Measurements from ENCODE around the gene ATF7IP2. TPM values are rescaled to one million over a fixed set of nuclear protein-coding genes. Genes with fewer than 3 reads are reported as not detected.
"Not testable (repeated sequence)": the region's sequence is repeated elsewhere in the genome, so short reads cannot be mapped to it uniquely, and the experiment has no call there.

Gene ATF7IP2
- total RNA-seq, 6 donors from 2014 or later = 4.2 to 13.6 (median 10.2) TPM

DNA sequence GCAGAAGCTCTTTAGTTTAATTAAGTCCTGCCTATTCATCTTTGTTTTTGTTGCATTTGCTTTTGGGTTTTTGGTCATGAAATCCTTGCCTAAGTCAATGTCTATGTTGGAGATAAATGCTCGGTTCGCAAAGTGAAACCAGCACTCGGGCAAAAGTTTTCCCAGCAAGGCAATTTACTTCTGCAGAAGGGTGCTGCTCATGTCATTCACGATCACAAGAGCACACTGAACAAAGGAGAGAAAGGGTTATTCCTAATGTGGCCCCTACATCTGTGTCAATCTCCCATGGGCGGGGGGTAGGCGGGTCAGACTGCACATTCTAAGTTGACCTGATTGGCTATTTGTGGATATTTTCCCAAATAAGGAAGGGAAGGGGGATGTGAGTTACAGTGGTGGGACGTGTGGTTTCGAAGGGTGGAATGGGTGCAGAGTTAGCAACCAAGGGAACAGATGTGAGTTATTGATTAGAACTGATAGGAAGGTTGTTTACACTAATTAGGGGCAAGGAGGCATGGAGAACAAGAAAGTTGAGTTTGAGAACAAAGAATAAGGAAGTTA, 23.0 kb downstream of the ATF7IP2 start:
- Histone ChIP-seq H3K27me3 (no peaks in the 10 kb centered on the region), H3K36me3 (no peaks in the 10 kb centered on the region), H3K9me3 (peaks cover 8 to 57% (median 53%) of the 10 kb centered on the region in 4 donors), H3K4me1 (no peaks in the 10 kb centered on the region), H3K4me3 (no peak overlapping the region), H3K27ac (no peak overlapping the region)
- ATAC-seq (ENCODE audit: low FRiP score in 2 of 2) (no peak), DNase-seq (no peak)
- WGBS, 2 donors = 84 to 96% methylated on average over 8 of the region's 8 CpGs
- no peak for TF ChIP-seq POLR2AphosphoS5 (IDR thresholded peaks at IDR 0.05)
- no peak for TF ChIP-seq EP300 (IDR thresholded peaks at IDR 0.05)
- no peak for TF ChIP-seq POLR2A (IDR thresholded peaks at IDR 0.05)
- TF ChIP-seq, protein P1, sequence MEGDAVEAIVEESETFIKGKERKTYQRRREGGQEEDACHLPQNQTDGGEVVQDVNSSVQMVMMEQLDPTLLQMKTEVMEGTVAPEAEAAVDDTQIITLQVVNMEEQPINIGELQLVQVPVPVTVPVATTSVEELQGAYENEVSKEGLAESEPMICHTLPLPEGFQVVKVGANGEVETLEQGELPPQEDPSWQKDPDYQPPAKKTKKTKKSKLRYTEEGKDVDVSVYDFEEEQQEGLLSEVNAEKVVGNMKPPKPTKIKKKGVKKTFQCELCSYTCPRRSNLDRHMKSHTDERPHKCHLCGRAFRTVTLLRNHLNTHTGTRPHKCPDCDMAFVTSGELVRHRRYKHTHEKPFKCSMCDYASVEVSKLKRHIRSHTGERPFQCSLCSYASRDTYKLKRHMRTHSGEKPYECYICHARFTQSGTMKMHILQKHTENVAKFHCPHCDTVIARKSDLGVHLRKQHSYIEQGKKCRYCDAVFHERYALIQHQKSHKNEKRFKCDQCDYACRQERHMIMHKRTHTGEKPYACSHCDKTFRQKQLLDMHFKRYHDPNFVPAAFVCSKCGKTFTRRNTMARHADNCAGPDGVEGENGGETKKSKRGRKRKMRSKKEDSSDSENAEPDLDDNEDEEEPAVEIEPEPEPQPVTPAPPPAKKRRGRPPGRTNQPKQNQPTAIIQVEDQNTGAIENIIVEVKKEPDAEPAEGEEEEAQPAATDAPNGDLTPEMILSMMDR (IDR thresholded peaks at IDR 0.05) = no peak

DNA sequence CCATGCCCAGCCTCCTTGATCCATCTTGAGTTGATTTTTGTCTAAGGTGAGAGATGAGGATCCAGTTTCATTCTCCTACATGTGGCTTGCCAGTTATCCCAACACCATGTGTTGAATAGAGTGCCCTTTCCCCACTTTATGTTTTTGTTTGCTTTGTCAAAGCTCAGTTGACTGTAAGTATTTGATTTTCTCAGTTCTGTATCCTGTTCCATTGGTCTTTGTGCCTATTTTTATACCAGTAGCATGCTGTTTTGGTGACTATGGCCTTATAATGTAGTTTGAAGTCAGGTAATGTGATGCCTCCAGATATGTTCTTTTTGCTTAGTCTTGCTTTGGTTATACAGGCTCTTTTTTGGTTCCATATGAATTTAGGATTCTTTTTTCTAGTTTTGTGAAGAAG, 23.9 kb downstream of the ATF7IP2 start:
- peaks cover 8 to 57% (median 53%) of the 10 kb centered on the region in 4 donors for H3K9me3 ChIP-seq
- DNase-seq = not testable (repeated sequence)

DNA sequence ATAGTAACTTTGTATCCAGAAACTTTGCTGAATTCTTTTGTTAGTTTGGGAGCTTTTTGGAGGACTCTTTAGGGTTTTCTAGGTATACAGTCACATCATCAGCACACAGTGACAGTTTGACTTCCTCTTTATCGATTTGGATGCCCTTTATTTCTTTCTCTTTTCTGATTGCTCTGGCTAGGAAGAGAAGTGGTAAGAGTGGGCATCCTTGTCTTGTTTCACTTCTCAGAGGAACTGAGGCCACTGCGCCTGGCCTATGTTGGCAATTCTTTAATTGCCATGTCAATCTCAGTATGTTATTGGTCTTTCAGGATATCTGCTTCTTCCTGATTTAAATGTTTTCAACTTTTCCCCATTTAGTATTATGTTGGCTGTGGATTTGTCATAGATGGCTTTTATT, 24.6 kb downstream of the ATF7IP2 start:
- peaks cover 8 to 62% (median 58%) of the 10 kb centered on the region in 4 donors for H3K9me3 ChIP-seq
- no peaks in the 10 kb centered on the region for H3K36me3 ChIP-seq
- H3K27ac ChIP-seq = no peak overlapping the region
- DNase-seq (no peak), ATAC-seq (ENCODE audit: low FRiP score in 2 of 2) (no peak)
- H3K27me3 ChIP-seq = no peaks in the 10 kb centered on the region
- TF ChIP-seq EP300 (IDR thresholded peaks at IDR 0.05) (no peak), POLR2AphosphoS5 (IDR thresholded peaks at IDR 0.05) (no peak), POLR2A (IDR thresholded peaks at IDR 0.05) (no peak)
- TF ChIP-seq, protein P1 (IDR thresholded peaks at IDR 0.05) = no peak
- 82 to 94% methylated on average over 2 of the region's 2 CpGs for WGBS, 2 donors
- no peak overlapping the region for H3K4me3 ChIP-seq
- no peaks in the 10 kb centered on the region for H3K4me1 ChIP-seq

More for the DNA sequence above, 23.9 kb downstream of the ATF7IP2 start:
- H3K36me3 ChIP-seq; H3K27ac ChIP-seq; H3K4me3 ChIP-seq; H3K4me1 ChIP-seq; ATAC-seq (ENCODE audit: low FRiP score in 2 of 2); H3K27me3 ChIP-seq: not testable (repeated sequence)

DNA sequence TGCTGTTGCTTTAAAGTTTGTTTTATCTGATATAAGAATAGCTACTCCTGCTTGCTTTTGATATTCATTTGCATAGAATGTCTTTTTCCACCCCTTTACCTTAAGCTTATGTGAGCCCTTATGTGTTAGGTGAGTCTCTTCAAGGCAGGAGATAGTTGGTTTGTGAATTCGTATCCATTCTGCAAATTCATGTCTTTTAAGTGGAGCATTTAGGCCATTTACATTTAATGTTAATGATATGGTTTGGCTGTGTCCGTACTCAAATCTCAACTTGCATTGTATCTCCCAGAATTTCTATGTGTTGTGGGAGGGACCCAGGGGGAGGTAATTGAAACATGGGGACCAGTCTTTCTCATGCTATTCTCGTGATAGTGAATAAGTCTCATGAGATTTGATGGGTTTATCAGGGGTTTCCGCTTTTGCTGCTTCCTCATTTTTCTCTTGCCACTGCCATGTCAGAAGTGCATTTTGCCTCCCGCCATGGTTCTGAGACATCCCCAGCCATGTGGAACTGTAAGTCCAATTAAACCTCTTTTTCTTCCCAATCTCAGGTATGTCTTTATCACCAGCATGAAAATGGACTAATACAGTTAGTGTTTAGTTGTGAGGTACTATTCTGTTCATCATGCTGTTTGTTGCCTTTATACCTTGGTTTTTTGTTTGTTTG, 27.2 kb downstream of the ATF7IP2 start:
- TF ChIP-seq, protein P1 (IDR thresholded peaks at IDR 0.05) = no peak
- TF ChIP-seq EP300 (IDR thresholded peaks at IDR 0.05) = no peak
- no peak for TF ChIP-seq POLR2AphosphoS5 (IDR thresholded peaks at IDR 0.05)
- TF ChIP-seq POLR2A (IDR thresholded peaks at IDR 0.05) = no peak
- Histone ChIP-seq H3K4me1 (no peaks in the 10 kb centered on the region), H3K9me3 (peaks cover 12 to 77% (median 65%) of the 10 kb centered on the region in 4 donors), H3K36me3 (no peaks in the 10 kb centered on the region), H3K4me3 (no peak overlapping the region), H3K27ac (no peak overlapping the region), H3K27me3 (no peaks in the 10 kb centered on the region)
- WGBS, 2 donors = 88 to 96% methylated on average over 5 of the region's 5 CpGs
- ATAC-seq (ENCODE audit: low FRiP score in 2 of 2) (no peak), DNase-seq (no peak)

DNA sequence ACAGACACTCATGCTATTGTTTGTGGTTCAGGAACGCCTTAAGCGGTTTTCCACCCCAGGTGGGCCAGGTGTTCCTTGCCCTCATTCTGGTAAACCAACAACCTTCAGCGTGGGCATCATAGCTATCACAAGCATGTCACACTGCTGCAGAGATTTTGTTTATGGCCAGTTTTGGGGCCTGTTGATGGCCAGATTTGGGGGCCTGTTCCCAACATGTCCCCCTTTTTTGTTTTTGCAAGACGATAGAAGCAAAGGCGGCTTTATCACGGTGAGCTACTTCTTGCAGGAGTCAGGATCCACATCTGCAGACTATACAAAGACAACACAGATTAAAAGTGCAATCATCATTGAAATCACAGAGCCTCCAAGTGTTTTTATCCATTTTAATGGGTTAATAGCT, 32.3 kb downstream of the ATF7IP2 start:
- not testable (repeated sequence) for H3K27me3 ChIP-seq; ATAC-seq (ENCODE audit: low FRiP score in 2 of 2); DNase-seq; H3K27ac ChIP-seq; H3K4me3 ChIP-seq; H3K36me3 ChIP-seq; H3K4me1 ChIP-seq
- peaks cover 5 to 40% (median 35%) of the 10 kb centered on the region in 4 donors for H3K9me3 ChIP-seq
- WGBS, 2 donors = 96 to 99% methylated on average over 6 of the region's 6 CpGs

DNA sequence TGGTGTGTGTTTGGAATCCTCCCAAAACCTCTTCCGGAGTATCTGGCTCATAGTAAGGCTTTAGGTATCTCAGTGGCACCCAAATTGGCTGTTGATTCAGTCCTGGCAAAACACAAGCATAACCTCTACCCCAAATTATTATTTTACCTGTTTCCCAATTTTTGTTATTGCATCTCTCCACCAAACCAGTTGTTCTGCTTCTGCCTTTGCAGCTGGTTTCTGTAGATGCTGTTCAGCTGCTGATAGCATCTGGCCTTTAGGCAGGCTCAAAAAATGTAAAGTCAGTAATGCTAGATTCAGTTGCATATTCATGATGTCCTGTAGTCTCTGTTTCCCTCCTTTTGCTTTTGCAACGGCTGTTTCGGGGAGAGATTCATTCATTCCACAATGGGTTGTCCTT, 33.8 kb downstream of the ATF7IP2 start:
- DNase-seq (no peak), ATAC-seq (ENCODE audit: low FRiP score in 2 of 2) (no peak)
- Histone ChIP-seq H3K9me3 (peaks cover 5 to 39% (median 30%) of the 10 kb centered on the region in 4 donors), H3K4me3 (no peak overlapping the region), H3K4me1 (no peaks in the 10 kb centered on the region), H3K36me3 (no peaks in the 10 kb centered on the region), H3K27ac (no peak overlapping the region), H3K27me3 (no peaks in the 10 kb centered on the region)
- 96 to 97% methylated on average over 3 of the region's 3 CpGs for WGBS, 2 donors
- TF ChIP-seq EP300 (IDR thresholded peaks at IDR 0.05) (no peak), POLR2AphosphoS5 (IDR thresholded peaks at IDR 0.05) (no peak), POLR2A (IDR thresholded peaks at IDR 0.05) (no peak)
- TF ChIP-seq, protein P1 (IDR thresholded peaks at IDR 0.05) = no peak
